Astrocyte (in vitro differentiated cells and primary cell): ENCODE measurements around the gene PPP2CA. TPM values are rescaled to one million over a fixed set of nuclear protein-coding genes. Genes with fewer than 3 reads are reported as not detected.

ENCODE experiments used
- DNase-seq: peaks from one replicate; pipeline ENCODE4 v3.0.0-alpha.2; 2010; ENCODE audit warnings: low read depth
- FAIRE-seq: peaks from 2 replicates; lab custom pipeline; 2011; peaks lifted over from hg19 to GRCh38; lab: Jason Lieb, UNC
- H2AFZ ChIP-seq: 2 replicates; pipeline ENCODE4 v1.6.0; 2012; ENCODE audit warnings: low read depth, low read length, inconsistent platforms
- H3K27ac ChIP-seq: 2 replicates; pipeline ENCODE4 v1.5.1; 2011; ENCODE audit warnings: low read depth, low read length, inconsistent platforms
- H3K27me3 ChIP-seq: 2 replicates; pipeline ENCODE4 v1.6.0; 2011; ENCODE audit warnings: low read length, inconsistent platforms; ENCODE audit not compliant: insufficient read depth
- H3K36me3 ChIP-seq: 2 replicates; pipeline ENCODE4 v1.5.1; 2011; ENCODE audit warnings: low read length, inconsistent platforms; ENCODE audit not compliant: insufficient read depth
- H3K4me1 ChIP-seq: 2 replicates; pipeline ENCODE4 v1.5.1; 2011; ENCODE audit warnings: low read length, inconsistent platforms; ENCODE audit not compliant: insufficient read depth
- H3K4me2 ChIP-seq: 2 replicates; pipeline ENCODE4 v1.6.0; 2012; ENCODE audit warnings: low read length, inconsistent platforms
- H3K4me3 ChIP-seq: 2 replicates; pipeline ENCODE4 v1.5.1; 2011; ENCODE audit warnings: low read depth, mild to moderate bottlenecking, low read length, inconsistent platforms; ENCODE audit not compliant: insufficient read depth
- H3K79me2 ChIP-seq: 2 replicates; pipeline ENCODE4 v1.6.0; 2012; ENCODE audit warnings: mild to moderate bottlenecking, low read length, inconsistent platforms; ENCODE audit not compliant: insufficient read depth
- H3K9ac ChIP-seq: 2 replicates; pipeline ENCODE4 v1.6.0; 2012; ENCODE audit warnings: mild to moderate bottlenecking, low read length, inconsistent platforms
- H3K9me3 ChIP-seq: 2 replicates; pipeline ENCODE4 v1.5.1; 2012; ENCODE audit warnings: low read depth, mild to moderate bottlenecking, low read length, inconsistent platforms; ENCODE audit not compliant: insufficient read depth
- H4K20me1 ChIP-seq: 2 replicates; pipeline ENCODE4 v1.6.0; 2012; ENCODE audit warnings: low read length, inconsistent platforms; ENCODE audit not compliant: insufficient read depth
- H3K27ac Mint-ChIP-seq: one replicate; pipeline ENCODE4 v1.8.0; 2021; ENCODE audit warnings: mild to moderate bottlenecking, mixed read lengths; ENCODE audit not compliant: unreplicated experiment
- H3K27me3 Mint-ChIP-seq: one replicate; pipeline ENCODE4 v1.8.0; 2021; ENCODE audit warnings: low read depth, mixed read lengths; ENCODE audit not compliant: unreplicated experiment
- H3K36me3 Mint-ChIP-seq: one replicate; pipeline ENCODE4 v1.8.0; 2021; ENCODE audit warnings: low read depth, mixed read lengths; ENCODE audit not compliant: unreplicated experiment
- H3K4me1 Mint-ChIP-seq: one replicate; pipeline ENCODE4 v1.8.0; 2021; ENCODE audit warnings: low read depth, mixed read lengths; ENCODE audit not compliant: unreplicated experiment
- H3K4me3 Mint-ChIP-seq: one replicate; pipeline ENCODE4 v1.8.0; 2021; ENCODE audit warnings: mild to moderate bottlenecking, moderate library complexity, mixed read lengths; ENCODE audit not compliant: unreplicated experiment
- H3K9me3 Mint-ChIP-seq: one replicate; pipeline ENCODE4 v1.8.0; 2021; ENCODE audit warnings: mild to moderate bottlenecking, mixed read lengths; ENCODE audit not compliant: unreplicated experiment
- EZH2 ChIP-seq: IDR thresholded peaks from 2 replicates; pipeline ENCODE4 v1.6.1; 2012; ENCODE audit warnings: mild to moderate bottlenecking, low read length, inconsistent platforms; ENCODE audit not compliant: insufficient read depth
- total RNA-seq: library from RNA; stranded (reverse); gene quantifications from 2 replicates; pipeline ENCODE4 v1.2.1, GENCODE V29; 2021
- TF ChIP-seq, protein P1 (sequence below): IDR thresholded peaks from 2 replicates; pipeline ENCODE4 v1.5.1; 2011; ENCODE audit warnings: low read depth, mild to moderate bottlenecking, inconsistent platforms, low read length, moderate library complexity; ENCODE audit not compliant: insufficient read depth

PPP2CA gene
- total RNA-seq, 1 donor from 2014 or later: 180 TPM

- DNase-seq: no peak
- Histone ChIP-seq H3K9ac (no peak overlapping the region), H4K20me1 (peaks cover 95% of the 10 kb centered on the region), H3K4me2 (no peak overlapping the region), H3K9me3 (no peaks in the 10 kb centered on the region), H3K79me2 (peaks cover 97% of the 10 kb centered on the region), H3K36me3 (peaks cover 54% of the 10 kb centered on the region), H3K4me1 (no peaks in the 10 kb centered on the region), H3K27me3 (no peaks in the 10 kb centered on the region), H3K27ac (no peak overlapping the region), H2AFZ (no peak overlapping the region), H3K4me3 (no peak overlapping the region)
- H3K36me3 Mint-ChIP-seq: peaks cover 16% of the 10 kb centered on the region
- TF ChIP-seq EZH2: no peak
- TF ChIP-seq, protein P1, sequence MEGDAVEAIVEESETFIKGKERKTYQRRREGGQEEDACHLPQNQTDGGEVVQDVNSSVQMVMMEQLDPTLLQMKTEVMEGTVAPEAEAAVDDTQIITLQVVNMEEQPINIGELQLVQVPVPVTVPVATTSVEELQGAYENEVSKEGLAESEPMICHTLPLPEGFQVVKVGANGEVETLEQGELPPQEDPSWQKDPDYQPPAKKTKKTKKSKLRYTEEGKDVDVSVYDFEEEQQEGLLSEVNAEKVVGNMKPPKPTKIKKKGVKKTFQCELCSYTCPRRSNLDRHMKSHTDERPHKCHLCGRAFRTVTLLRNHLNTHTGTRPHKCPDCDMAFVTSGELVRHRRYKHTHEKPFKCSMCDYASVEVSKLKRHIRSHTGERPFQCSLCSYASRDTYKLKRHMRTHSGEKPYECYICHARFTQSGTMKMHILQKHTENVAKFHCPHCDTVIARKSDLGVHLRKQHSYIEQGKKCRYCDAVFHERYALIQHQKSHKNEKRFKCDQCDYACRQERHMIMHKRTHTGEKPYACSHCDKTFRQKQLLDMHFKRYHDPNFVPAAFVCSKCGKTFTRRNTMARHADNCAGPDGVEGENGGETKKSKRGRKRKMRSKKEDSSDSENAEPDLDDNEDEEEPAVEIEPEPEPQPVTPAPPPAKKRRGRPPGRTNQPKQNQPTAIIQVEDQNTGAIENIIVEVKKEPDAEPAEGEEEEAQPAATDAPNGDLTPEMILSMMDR: no peak
- no peak overlapping the region for H3K4me3 Mint-ChIP-seq
- FAIRE-seq: no peak
- no peak overlapping the region for H3K27ac Mint-ChIP-seq
- H3K4me1 Mint-ChIP-seq: peaks cover 3% of the 10 kb centered on the region
- no peaks in the 10 kb centered on the region for H3K27me3 Mint-ChIP-seq
- H3K9me3 Mint-ChIP-seq: no peaks in the 10 kb centered on the region
Observed at GRCh38 chr5:134203630-134204029, 22.2 kb downstream of the PPP2CA start.

DNA sequence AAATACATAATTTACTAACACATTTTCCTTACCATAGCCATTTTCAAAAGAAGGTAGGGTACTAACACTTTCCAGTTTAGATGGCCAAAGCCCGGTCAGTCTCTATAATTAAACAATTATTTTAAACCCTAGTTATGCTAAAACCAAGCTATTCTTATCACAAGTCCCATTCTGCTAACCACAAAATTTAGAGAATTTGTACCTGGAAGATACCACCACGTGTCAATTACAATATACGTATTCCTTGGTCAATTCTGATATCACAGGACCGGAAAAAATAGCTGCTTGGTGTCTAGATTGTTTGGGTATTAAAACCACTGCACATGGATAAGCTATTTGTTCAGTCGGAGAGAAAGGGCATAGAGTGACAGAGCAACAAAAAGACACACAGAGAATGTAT, 30.2 kb downstream of the PPP2CA start:
- H3K4me3 ChIP-seq: no peak overlapping the region
- no peak overlapping the region for H3K27ac ChIP-seq
- no peak overlapping the region for H3K9ac ChIP-seq
- FAIRE-seq: no peak
- peaks cover 70% of the 10 kb centered on the region for H4K20me1 ChIP-seq
- no peaks in the 10 kb centered on the region for H3K9me3 ChIP-seq
- H3K4me2 ChIP-seq: no peak overlapping the region
- H3K4me1 ChIP-seq: no peaks in the 10 kb centered on the region
- Mint-ChIP-seq H3K36me3 (peaks cover 19% of the 10 kb centered on the region), H3K4me3 (no peak overlapping the region), H3K4me1 (no peaks in the 10 kb centered on the region), H3K9me3 (no peaks in the 10 kb centered on the region), H3K27ac (no peak overlapping the region), H3K27me3 (no peaks in the 10 kb centered on the region)
- H3K79me2 ChIP-seq: peaks cover 25% of the 10 kb centered on the region
- TF ChIP-seq, protein P1: no peak
- TF ChIP-seq EZH2: no peak
- H2AFZ ChIP-seq: no peak overlapping the region
- H3K36me3 ChIP-seq: peaks cover 38% of the 10 kb centered on the region
- no peaks in the 10 kb centered on the region for H3K27me3 ChIP-seq
- DNase-seq: no peak

GRCh38 chr5:134189031-134189430, 36.8 kb downstream of the PPP2CA start:
- Histone ChIP-seq H3K9ac (no peak overlapping the region), H4K20me1 (peaks cover 33% of the 10 kb centered on the region), H3K4me1 (no peaks in the 10 kb centered on the region), H3K4me3 (no peak overlapping the region), H3K4me2 (no peak overlapping the region), H3K9me3 (no peaks in the 10 kb centered on the region), H2AFZ (no peak overlapping the region), H3K36me3 (no peaks in the 10 kb centered on the region), H3K27ac (no peak overlapping the region), H3K79me2 (peaks cover 4% of the 10 kb centered on the region), H3K27me3 (no peaks in the 10 kb centered on the region)
- Mint-ChIP-seq H3K36me3 (no peaks in the 10 kb centered on the region), H3K4me3 (no peak overlapping the region), H3K4me1 (peaks cover 4% of the 10 kb centered on the region), H3K9me3 (no peaks in the 10 kb centered on the region), H3K27me3 (no peaks in the 10 kb centered on the region), H3K27ac (no peak overlapping the region)
- TF ChIP-seq, protein P1: no peak
- no peak for DNase-seq
- FAIRE-seq: no peak
